GM12864 (cell line): ENCODE data around the gene POMGNT2.

ENCODE experiments used
- DNase-seq: peaks from one replicate; pipeline ENCODE4 v3.0.0-alpha.2; 2011; ENCODE audit warnings: low read depth
- H3K4me3 ChIP-seq: 2 replicates; pipeline ENCODE4 v1.5.1; 2011; ENCODE audit warnings: mild to moderate bottlenecking, low read depth, low read length, control low read depth
- TF ChIP-seq, protein P1 (sequence below): IDR thresholded peaks from 2 replicates; pipeline ENCODE4 v1.5.1; 2011; ENCODE audit warnings: low read depth, mild to moderate bottlenecking, moderate library complexity, low read length, control low read depth, inconsistent platforms; ENCODE audit errors: missing control alignments

The POMGNT2 gene

DNA sequence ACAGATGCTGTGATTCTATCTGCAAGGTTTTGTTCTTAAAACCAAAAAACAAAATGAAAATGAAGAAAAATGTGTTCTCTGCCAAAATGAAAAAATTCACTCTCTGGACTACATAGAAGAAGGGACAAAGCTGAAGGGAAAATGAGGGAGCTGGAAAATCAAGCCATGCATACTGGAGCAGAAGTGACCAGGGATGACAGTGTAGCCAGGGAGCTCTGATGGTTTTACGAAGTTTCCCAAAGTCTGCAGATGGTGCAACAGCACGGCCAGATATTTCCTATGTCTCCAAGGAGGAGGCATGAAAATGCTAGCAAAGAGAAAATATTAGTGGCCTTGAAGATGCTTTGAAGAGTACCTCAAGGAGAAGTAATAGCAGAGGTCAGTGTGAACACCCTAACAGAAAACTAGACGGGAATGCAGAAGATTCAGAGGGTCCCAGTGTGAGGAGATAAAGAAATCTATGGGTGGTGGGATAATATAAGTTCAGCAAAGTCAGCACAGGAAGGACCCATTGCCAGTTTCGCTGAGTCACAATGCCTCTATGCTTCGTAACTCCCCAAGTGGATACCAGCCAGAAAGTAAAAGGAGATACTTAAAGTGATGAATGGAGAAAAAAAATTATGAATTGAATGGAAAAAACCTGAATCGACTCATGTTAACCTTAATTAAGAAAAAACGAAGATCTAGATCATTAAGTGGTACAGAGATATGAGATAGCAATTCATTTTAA is 39.0 kb upstream of the POMGNT2 start:
- no peak overlapping the region for H3K4me3 ChIP-seq
- TF ChIP-seq, protein P1, sequence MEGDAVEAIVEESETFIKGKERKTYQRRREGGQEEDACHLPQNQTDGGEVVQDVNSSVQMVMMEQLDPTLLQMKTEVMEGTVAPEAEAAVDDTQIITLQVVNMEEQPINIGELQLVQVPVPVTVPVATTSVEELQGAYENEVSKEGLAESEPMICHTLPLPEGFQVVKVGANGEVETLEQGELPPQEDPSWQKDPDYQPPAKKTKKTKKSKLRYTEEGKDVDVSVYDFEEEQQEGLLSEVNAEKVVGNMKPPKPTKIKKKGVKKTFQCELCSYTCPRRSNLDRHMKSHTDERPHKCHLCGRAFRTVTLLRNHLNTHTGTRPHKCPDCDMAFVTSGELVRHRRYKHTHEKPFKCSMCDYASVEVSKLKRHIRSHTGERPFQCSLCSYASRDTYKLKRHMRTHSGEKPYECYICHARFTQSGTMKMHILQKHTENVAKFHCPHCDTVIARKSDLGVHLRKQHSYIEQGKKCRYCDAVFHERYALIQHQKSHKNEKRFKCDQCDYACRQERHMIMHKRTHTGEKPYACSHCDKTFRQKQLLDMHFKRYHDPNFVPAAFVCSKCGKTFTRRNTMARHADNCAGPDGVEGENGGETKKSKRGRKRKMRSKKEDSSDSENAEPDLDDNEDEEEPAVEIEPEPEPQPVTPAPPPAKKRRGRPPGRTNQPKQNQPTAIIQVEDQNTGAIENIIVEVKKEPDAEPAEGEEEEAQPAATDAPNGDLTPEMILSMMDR, result no peak
- no peak for DNase-seq

DNA sequence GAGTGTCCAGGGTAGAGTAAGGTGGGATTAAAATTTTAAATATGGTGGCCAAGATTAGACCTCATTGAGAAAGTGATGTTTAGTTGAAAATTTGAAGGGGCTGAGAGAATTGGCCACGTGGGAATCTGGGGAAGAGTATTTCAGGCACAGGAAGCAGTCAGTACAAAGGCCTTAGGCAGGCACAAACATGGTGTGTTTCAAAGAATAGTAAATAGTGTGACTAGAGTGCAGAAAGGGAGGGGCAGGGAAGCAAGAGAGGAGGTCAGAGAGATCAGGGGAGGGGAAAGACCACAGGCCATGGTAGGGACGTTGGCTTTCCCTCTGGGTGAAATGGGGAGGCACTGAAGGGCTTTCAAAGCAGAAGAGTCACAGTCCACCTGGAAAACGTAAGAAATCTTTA is 36.6 kb upstream of the POMGNT2 start:
- DNase-seq, result no peak
- no peak overlapping the region for H3K4me3 ChIP-seq
- TF ChIP-seq, protein P1, result no peak

DNA sequence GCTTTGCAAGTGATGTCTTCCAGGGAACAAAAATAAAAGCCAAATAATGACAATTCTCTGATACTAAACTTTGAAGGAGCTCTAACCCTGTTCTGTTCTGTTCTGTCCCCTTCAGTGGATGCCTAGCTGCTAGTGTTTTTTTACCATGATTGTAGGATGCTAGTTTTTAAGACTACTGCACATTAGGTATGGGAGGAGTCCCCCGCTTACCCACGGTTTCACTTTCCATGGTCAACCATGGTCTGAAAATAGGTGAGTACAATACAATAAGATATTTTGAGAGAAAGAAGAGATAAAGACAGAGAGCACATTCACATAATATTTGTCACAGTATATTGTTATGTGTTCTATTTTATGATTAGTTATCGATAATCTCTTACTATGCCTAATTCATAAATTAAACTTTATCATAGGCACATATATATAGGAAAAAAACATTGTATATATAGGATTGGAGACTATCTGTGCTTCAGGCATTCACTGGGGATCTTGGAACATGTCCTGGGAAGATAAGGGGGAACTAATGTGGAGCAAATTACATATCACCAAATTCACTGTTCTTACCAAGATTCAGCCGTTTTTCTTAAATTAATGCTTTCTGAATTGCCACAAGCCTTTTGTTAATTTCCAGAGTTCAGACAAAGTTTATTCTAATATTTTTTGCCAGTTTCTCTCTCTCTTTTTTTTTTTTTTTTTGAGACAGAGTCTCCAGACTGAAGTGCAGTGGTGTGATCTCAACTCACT is 32.8 kb upstream of the POMGNT2 start:
- H3K4me3 ChIP-seq, result no peak overlapping the region
- TF ChIP-seq, protein P1, result no peak
- no peak for DNase-seq

DNA sequence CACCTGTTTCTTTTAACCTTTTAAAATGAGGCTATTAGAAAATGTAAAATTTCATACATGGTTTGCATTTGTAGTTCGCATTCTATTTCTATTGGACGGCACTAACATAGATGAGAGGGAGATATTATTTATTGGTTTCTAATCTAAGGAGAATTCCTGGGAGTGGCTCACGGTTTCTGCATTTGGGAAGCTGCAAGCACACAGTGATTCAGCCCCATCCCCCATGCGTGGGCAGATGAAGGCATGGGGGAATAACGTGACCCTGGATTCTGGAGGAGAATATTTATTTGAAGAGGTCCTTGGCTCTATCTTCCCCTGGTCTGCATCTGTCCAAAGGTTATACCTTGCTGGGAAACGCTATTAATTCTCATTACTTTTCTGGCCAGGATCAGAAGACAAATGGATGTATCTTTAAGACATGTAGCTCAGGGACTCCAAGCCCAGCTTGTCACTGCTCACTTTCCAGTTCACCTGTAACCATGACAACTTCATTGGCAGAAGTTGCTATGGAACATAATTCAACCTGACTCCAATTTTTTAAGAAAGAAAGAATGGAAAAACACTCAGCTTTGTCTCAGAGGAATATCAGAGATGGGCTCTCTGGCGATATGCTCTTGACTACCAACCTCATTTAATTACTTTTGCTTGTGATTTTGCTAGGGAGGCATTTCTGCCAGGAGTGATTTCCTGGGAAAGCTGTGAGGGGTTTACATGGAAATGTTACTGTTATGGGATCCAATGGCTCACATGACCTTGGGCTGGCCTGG is 27.2 kb upstream of the POMGNT2 start:
- no peak overlapping the region for H3K4me3 ChIP-seq
- TF ChIP-seq, protein P1, result no peak
- DNase-seq, result no peak

DNA sequence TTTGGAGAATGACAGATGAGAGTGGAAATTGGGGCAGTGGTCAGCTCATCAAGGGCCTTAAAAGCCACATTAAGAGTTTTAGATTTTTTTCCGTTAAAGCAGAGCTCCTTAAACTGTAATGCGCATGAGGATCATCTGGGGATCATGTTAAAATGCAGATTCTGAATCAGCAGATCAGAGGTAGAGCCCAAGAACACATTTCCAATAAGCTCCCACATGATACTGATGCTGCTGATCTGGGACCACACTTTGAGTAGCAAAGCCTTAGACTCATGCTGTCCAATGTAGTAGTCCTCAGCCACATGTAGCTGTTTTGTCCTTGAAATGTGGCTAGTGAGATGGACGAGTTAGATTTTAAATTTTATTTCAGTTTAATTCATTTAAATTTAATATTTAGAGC is 26.3 kb upstream of the POMGNT2 start:
- no peak for DNase-seq
- TF ChIP-seq, protein P1, result no peak
- no peak overlapping the region for H3K4me3 ChIP-seq

DNA sequence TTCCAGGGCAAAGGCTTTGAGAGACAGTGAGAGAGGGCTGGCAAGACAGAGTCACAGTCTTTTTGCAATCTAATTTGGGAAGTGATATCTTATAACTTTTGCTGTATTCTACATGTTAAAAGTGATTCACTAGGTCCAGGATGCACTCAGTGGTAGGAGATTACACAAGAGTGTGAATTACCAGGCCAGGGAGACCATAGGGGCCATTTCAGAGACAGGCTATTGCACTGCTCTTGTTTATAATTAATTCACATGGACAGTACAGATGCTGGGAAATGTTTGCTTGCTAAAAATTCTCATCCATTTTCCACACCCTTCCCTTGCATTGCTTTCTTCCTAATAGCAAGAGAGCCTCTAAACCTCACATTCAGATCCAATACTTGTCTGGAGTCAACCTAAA is 22.6 kb upstream of the POMGNT2 start:
- no peak for DNase-seq
- no peak overlapping the region for H3K4me3 ChIP-seq
- TF ChIP-seq, protein P1, result no peak
